ENCODE measurements around the gene WDFY4.

The WDFY4 gene

GRCh38 chr10:49024484-49024883, 339.8 kb downstream of the WDFY4 start:
- DNase-seq (no peak), ATAC-seq (no peak)

- no peak for DNase-seq
- no peak for ATAC-seq
Measured at GRCh38 chr10:49025347-49025983, 340.8 kb downstream of the WDFY4 start.

GRCh38 chr10:49028639-49029038, 344.0 kb downstream of the WDFY4 start:
- no peak for DNase-seq
- ATAC-seq: no peak

GRCh38 chr10:49029666-49030065, 345.0 kb downstream of the WDFY4 start:
- ATAC-seq: no peak
- DNase-seq: no peak
